Retina (tissue), 1 donor: ENCODE measurements around the gene DMTF1.
A peak's percentile ranks its signal among the peaks of the same experiment; 100 is the strongest.
"Not testable (repeated sequence)": the region's sequence is repeated elsewhere in the genome, so short reads cannot be mapped to it uniquely, and the experiment has no call there.

Experiments used
- DNase-seq: peaks from one replicate; pipeline ENCODE4 v3.0.0-alpha.2; 2016

The DMTF1 gene

DNA sequence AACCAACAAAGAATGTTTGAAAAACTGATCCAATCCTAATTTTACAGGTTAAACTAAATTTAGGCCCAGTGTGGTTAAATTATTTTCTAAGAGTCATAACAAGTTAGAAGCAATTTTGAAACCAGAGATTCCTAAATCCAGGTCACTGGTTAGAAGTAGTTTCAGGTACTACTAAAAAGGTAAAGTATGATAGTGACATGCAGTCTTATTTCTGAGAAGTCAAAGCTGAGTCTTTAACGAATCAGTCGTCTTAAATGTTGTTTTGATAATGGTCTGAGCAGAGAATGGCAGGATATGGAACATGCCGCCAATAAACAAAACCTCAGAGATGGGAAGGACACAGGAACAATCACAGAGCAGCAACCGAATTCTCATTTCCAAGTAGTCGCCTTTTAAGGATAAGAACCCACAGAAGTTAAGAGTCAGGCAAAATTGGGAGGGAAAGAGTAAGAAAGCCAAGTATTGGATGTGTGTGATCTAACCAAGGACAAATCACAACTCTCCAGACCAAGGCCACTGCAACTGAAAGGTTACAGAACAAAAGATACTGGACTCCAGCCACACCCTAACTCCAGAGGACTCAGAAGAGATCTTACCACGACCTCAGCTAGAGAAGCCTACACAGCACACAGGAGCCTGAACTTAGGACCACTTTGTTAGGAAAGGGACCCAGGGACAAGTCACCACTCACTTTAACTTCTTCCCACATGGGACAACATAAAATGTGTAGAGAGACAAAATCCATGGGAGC lies 47.6 kb downstream of the DMTF1 start:
- no peak for DNase-seq

DNA sequence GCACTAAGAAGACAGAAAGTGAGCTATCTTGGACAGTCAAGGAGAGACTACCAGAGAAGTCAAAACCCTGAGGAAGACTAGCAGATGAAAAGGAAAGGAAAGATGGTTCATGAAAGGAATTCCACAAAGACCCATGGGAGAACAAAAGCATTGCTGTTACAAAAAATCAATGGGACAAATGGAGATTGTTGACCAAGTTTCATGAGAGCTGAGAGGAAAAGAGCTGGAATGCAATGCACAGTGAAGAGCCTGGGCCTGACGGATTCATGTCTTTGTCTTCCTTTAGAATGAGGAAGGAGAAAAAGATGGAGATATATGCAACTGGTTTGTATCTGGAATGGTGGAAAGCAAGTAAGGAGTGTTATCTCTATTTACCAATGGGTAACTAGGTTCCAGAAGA lies 50.0 kb downstream of the DMTF1 start:
- no peak for DNase-seq

DNA sequence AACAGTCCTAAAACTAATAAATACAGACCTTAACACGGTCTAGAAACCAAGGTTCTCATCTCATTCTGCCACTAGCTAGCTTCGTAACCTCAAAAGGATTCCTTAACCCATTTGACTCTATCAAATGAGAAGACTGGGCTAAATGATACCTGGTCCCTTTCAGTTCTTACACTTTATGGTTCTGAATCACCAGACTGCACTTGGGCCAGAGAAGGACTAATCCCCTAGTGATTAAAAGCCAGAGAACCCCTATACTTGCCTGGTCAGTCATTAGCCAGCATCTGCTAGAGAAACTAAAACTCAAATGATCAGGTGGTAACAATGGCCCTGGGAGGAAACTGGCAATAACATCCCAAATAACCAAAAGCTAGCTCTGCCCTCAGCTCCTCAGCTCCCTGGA lies 50.5 kb downstream of the DMTF1 start:
- DNase-seq: no peak

DNA sequence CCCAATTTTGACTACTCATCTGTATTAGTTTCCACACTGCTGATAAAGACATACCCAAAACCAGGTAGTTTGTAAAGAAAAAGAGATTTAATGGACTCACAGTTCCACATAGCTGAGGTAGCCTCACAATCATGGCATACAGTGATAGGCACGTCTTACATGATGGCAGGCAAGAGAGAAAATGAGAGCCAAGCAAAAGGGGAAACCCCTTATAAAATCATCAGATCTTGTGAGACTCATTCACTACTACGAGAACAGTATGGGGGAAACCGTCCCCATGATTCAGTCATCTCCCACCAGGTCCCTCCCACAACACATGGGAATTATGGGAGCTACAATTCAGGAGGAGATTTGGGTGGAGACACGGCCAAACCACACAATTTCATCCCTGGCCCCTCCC lies 51.7 kb downstream of the DMTF1 start:
- DNase-seq: not testable (repeated sequence)

DNA sequence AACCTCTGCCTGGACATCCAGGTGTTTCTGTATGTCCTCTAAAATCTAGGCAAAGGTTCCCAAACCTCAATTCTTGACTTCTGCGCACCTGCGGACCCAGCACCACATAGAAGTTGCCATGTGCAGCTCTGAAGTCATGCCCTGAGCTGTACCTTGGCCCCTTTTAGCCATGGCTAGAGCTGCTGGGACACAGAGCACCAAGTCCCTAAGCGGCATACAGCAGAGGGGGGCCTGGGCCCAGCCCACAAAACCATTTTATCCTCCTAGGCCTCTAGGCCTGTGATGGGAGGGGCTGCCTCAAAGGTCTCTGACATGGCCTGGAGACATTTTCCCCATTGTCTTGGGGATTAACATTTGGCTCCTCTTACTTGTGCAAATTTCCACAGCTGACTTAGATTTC lies 52.7 kb downstream of the DMTF1 start:
- no peak for DNase-seq

DNA sequence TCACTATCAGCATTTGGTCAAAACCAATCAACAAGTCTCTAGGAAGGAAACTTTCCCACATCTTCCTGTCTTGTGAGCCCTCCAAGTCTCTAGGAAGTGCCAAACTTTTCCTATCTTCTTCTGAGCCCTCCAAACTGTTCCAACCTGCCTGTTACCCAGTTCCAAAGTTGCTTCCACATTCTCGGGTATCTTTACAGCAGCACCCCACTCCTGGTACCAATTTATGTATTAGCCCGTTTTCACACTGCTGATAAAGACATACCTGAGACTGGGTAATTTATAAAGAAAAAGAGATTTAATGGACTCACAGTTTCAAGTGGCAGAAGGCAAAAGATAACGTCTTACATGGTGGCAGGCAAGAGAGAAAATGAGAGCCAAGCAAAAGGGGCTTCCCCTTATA lies 53.4 kb downstream of the DMTF1 start:
- DNase-seq: not testable (repeated sequence)

DNA sequence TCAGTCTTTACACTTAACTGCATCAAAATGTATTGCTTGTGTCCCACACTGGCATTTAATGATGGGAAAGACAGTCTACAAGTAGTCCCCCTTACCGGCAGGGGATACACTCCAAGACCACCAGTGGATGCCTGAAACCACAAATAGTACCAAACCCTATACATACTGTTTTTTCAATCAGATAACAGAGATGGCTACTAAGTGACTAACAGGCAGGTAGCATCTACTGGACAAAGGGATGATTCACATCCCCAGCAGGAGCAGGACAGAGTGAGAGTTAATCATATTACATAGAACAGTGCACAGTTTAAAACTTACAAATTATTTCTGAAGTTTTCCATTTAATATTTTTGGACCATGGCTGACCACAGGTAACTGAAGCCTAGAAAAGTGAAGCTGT lies 54.1 kb downstream of the DMTF1 start:
- no peak for DNase-seq

DNA sequence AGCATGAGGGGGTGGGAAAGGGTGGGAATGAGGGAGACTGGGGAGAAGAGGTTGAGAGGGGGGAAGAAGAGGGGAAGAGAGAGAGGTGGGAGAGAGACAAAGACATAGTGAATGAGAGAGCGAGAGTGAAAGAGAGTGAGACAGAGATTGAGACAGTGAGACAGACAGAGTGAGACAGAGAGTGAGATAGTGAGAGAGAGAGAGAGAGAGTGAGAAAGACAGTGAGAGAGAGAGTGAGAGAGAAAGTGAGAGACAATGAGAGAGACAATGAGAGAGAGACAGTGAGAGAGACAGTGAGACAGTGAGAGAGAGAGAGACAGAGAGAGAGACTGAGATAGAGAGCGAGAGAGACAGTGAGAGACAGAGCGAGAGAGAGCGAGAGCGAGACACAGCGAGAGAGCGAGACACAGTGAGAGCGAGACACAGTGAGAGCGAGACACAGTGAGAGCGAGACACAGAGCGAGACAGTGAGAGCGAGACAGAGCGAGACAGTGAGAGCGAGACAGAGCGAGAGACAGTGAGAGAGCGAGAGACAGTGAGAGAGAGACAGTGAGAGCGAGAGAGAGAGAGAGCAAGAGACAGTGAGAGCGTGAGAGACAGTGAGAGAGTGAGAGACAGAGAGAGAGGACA lies 57.2 kb downstream of the DMTF1 start:
- DNase-seq: no peak

DNA sequence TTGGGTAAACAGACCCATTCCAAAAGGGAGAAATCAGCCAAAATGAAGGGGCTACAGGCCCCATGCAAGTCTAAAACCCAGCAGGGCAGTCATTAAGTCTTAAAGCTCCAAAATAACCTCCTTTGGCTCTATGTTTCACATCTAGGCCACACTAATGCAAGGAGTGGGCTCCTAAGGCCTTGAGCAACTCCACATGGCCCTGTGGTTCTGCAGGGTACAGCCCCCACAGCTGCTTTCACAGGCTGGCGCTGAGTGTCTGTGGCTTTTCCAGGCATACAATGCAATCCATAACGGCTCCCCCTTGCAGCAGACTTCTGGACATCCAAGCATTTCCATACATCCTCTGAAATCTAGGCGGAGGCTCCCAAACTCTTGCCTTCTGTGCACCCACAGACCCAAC lies 58.3 kb downstream of the DMTF1 start:
- no peak for DNase-seq

DNA sequence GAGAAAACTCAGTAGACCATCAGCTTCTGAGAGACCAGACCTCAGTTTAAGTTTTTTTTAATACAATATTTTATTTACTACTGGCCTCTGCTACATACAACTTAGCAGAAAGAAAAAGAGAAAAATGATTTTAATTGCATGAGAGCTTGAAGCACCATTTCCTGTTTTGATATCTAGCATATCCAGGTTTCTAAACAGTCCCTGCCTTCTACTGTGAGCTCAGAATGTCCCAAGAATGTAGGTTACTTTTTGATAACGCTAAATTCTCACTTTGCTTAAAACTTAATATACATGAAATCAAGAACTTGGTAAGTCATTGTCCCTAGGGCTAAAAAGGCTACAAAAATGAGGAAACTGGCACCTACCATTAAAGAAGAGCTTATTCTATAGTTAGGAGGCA lies 60.2 kb downstream of the DMTF1 start:
- no peak for DNase-seq

DNA sequence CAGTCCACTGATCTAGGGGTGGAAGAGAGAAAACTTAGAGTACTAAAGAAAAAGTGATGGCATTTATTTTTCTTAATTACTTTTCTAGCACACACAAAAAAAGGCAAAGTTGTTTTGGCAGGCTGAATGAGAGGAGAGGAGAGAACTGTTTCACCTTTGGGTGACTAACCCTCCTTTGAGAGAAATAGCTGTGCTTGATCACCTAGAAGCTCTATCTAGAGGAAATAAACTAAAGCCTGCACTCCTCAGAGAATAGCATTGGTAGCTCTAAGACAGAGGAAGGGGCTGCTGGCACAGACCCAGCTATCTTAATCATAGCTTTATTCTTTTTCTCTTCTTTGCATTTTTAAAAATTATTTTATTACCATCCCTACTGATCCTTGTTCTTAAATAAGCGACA lies 61.0 kb downstream of the DMTF1 start:
- DNase-seq: no peak

DNA sequence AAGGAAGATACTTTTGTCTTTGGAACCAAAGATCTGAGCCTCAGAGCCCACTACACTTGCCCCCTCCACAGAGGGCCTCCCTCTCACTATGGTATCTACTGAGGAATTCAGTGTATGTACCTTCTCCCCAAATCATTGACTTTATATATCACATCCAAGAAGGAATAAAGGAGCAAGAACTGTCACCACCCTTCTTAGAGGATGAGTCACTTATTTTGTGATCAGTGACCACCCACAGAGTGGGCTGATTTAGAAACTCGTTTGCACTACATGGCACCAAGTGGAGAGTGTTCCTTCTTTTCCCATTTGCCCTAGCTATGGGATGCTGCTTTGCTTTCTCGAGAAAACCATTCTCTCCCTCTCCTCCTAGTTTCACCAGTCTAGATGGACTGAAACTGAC lies 61.6 kb downstream of the DMTF1 start:
- DNase-seq: no peak

DNA sequence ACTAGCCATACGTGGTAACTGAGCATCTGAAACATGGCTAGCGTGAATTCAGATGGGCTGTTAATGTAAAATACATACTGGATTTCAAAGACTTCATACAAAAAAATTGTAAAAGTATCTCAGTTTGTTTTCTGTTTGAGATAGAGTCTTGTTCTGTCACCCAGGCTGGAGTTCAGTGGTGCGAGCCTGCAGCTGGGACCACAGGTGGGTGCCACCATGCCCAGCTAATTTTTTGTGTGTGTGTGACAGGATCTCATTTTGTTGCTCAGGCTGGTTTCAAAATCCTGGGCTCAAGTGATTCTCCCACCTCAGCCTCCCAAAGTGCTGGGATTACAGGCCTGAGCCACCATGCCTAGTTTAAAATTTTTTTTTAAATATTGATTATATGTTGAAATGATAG lies 62.8 kb downstream of the DMTF1 start:
- no peak for DNase-seq

DNA sequence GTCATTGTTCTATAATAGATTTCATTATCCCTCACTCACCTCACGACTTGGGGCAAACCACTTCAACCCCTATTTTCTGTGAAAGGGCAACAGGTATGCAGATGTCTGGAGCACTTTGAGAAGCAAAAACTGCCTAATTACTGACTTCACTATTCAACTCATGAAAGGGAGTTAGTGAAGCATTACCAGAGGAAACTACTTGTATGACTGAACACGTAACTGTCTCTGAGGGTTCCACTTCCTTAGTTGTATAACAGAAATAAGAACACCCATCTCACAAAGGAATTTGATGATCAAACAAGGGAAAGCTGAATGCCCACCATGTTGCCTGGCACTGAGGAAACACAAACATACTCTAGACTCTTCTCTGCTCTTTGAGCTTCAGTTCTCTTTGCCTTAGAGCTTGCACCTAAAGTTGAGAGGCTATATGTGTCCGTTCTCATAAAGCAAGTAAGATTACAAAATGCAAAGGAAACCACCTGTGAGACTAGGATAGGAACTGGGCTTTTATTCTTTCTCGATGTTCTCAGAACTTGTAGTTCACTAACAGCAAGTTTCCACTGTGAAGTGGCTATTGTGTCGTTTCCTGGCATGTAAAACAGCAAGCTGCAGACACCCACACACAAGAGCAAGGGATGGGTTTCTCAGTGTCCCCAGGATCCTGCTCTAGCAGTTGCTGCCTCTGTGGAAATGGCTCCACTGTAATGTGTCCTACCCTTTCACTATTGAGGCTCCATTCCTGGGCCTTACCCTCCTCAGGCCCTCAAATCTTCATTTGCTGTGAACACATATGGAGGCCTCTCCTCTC lies 64.7 kb downstream of the DMTF1 start:
- no peak for DNase-seq

DNA sequence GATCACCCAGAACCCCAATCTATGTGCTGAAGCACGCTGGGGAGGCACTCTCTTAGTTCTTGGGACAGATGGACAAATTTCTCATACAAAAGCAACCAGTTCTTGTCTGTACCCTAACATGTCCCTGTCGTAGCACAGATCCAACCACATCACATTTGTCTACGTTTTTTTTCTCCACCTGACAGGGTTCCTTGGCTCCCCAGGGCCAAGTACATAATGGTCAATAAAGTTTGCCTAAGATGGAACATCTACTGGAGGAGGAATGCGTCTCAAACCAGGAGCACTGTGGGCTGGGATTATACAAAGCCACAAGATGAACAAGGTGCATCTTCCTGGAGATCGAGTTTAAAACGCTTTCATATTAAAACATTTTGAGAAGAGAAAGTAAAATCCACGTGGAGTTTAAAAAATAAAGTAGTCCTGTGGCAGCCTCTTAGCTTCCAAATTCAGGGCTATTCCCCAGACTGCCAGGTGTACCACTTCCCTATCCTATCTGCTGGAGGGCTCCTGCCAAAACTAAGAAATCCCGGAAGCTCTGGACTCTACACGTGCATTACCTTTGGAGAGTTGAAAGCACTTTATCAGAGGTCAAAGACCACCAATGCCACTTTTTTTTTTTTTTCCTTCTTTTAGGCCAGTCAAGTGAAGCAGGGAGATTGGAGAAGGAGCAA lies 65.9 kb downstream of the DMTF1 start:
- DNase-seq: no peak

DNA sequence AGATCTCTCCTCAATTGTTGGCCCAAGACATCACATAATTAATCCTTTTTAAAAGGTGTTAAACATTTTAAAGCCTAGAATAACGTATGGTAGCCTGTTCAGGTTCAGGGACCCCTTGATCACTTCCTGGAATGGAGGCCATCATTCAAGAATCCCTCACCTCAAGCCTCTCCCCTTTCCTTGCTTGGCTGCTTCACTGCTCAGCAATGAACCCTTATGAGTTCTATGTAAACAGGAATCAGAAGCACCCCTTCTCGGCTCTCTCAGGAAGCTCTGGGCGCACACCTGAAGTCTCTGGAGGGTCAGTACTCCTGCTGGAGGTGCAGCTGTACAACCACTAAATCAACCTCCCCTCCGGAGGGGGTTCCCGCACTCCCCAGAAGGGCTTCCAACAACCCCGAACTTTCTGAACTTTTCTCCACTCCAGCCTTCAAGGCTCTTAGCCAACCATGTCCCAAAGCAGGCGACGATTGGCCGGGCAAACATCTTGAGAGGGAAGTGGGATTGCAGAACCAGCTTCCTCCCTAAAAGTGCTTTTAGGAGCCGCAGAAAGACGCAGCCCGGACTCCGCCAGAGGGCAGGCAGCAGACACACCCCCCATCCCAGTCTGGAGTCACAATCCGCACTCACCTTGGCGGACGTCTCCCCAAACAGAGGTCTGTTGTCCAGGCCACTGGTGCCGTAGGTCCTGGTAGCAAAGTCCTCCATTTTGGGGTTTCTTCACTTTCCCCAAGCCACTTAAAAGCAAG lies 66.7 kb downstream of the DMTF1 start:
- DNase-seq: no peak

DNA sequence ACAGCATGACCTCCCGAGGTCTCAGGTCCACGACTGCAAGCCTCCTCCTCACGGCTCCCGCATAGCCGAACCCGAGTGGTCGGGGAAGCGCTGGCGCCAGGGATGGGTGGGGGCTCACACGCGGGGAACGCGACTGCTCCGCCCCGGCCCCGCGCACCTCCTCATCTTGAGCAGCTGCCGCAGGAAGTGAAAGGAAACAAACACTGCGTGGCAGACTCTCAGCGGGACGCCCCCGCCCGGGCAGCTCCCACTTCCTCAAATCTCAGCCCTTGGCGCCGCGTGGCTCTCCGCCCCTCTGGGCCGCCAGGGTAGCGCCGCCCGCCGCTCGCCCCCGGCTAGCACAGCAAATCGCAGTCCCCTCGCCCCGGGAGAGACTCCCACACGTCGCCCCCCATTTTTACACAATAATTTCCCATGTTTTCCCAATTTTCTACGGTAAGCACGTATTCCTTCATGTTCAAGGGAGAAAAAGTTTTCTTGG lies 67.3 kb downstream of the DMTF1 start, which contains the start of gene TMEM243:
TMEM243 (minus strand) TSS at position 188 of the 481 bp plus-strand sequence. CDS start 229 bp downstream, outside the sequence.
- DNase-seq: peak; percentile 79

DNA sequence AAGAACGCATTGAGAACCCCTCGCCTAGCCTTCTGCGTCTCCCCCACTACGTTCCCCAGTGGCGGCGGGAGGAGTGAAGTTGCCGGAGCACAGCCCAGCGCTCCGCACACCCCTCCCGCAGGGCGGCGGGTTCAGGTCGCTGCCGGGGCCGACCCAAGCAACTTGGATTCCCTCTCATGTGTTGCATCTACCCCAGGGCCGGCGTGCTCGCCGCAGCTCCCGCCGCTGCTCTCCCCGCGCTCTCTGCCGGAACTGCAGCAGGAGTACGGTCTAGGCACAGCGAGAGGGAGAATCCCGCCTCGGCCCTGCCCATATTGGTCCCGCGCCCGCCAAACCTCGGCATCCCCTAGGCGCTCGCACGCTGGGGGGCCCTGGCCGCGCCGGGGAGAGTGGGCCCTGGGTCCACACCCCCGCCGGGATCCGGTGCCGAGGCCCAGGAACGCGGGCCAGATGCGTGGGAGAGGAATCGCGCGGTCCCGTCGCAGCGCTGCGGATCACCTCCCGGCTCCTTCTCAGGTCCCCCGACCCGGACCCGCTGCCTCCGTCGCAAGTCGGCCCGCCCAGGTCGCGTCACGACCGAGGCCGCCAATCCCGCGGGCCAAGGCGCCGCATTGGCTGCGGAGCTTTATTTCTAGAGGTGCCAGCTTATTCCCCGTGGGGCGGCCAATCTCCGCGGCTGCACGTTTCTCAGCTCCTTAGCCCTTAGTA lies 67.9 kb downstream of the DMTF1 start:
- DNase-seq: peak; percentile 91

DNA sequence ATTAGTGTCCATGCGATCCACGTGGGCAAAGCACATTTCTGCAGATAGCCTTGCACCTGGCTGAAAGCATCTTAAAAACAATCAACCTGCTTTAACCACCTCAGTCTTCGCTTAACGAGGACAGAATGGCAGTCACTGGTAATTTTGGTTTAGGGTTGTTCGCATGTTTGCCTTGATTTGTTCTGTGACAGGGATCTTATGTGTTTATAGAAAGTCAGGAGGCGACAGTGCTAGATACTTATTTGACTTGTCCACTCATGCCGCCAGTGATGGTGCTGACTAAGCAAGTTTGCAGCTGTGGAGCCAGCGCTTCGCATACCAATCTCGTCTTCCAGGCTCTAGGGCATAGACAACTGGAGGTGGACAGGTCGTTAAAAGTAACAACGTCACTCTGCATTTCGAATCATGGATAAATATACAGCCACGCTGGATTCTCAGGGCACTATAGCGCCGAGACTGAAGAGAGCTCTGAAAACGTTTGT lies 68.5 kb downstream of the DMTF1 start:
- no peak for DNase-seq

DNA sequence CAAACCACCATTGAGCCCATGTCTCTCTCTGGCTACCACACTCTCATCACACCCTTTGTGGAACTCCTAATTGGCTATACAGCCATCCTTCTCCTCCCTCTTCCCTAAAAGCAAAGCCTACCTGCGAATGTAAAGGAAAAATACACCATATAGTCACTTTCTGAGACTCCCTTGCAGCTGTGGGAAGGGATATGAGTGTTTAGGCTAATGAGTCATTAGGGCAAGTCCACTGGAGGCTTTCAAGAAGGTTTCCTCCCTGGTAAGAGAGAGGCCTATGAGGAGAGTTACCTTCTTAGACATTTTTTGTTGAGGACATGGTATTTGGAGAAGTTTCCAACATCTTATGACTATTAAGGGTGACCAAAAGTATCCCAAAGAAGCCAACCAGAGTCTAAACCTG lies 71.4 kb downstream of the DMTF1 start:
- DNase-seq: no peak

DNA sequence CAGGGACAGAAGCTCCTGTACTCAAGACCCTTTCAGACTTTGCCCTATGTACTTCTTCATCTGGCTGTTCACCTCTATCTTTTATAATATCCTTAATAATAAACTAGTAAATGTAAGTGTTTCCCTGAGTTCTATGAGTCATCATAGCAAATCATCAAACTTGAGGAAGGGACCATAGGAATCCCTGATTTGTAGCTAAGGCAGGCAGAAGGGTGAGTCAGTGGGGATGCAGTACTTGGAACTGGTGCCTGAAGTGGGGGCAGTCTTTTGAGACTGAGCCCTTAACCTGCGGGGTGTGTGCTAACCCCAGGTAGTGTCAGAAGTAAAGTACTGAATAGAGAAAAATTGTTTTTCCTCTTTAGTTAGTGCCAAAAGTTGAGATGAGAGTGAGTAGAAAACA lies 73.4 kb downstream of the DMTF1 start:
- DNase-seq: no peak

DNA sequence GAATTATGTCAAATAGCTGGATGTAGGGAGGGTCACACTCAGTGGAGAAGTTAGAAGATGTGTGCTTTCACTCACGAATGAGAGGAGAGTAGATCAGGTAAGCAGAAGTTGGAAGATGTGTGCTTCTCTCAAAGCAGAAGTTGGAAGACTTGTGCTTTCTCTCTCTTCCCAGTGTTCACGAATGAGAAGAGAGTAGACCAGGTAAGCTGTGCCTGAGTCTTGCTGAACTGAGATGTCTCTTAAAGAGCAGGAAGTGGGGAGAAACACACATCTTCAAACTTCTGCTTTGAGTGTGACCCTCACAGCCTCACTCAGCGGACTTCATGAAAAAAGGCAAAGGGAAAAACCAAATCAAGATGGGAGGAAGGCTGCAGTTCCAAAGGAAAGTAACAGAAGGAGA lies 74.2 kb downstream of the DMTF1 start:
- no peak for DNase-seq
